T-helper 1 cell (primary cell): Measurements from ENCODE around the gene CFAP119.

Source experiments
- DNase-seq, 5 donors: peaks; one replicate each; pipeline ENCODE4 v3.0.0-alpha.2; 2012 to 2020

The CFAP119 gene

DNA sequence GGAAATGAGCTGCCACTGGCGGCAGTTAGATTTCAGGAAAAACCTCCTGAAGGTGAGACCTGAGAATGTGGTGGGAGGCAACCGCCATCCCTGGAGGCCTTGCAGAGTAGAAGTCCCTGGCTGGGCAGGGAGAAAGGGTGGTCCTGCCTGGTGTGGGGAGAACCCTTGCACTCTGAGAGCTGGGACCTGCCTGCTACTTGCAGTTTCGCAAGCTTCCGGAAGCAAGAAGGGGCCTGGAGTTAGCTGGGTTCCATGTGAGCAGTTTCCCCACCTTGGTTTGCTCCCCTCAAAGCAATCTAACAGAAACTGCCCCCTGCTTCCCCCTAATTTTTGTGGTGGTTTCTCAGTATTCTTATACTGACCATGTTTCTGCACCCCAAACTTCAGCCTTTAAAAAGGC lies 18.7 kb upstream of the CFAP119 start:
- no peak for DNase-seq

DNA sequence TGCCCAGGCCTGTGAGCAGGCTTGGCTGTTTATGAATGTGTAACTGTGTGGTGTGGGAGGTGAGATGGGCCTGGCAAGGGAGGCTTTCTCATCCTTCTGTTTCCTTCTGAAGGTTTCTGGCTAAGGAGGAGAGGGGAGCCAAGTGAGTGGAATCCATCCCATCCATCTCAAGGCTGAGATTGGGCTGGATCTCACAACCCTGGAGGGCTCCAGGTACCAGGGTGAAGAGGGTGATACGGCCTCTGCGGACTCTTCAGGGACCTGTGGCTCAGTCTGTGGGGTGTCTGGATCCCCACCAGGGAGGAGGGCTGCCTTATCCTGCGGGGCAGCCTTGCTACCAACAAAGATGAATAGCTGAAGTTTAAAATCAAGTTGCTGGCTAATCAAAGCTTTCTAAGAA lies 18.2 kb upstream of the CFAP119 start:
- no peak for DNase-seq

DNA sequence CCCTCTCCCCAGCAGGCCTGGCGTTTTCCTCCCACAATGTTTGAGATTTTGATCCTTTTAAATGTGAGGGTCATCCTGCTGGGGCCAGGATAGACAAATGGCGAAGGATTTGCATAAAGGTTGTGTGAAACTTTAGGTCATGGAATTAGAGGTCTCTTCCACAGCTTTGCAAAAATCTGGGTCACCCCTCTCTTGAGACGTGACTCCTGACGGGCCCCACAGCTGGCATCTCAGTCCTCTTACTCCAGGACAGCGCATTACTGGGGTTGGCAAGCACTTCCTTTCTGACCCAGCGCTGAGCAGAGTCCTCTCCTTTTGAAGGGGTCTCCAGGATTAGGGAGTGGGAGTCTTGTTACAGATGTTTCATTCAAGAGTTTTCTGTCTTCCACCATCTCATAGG lies 17.7 kb upstream of the CFAP119 start:
- DNase-seq, result no peak

DNA sequence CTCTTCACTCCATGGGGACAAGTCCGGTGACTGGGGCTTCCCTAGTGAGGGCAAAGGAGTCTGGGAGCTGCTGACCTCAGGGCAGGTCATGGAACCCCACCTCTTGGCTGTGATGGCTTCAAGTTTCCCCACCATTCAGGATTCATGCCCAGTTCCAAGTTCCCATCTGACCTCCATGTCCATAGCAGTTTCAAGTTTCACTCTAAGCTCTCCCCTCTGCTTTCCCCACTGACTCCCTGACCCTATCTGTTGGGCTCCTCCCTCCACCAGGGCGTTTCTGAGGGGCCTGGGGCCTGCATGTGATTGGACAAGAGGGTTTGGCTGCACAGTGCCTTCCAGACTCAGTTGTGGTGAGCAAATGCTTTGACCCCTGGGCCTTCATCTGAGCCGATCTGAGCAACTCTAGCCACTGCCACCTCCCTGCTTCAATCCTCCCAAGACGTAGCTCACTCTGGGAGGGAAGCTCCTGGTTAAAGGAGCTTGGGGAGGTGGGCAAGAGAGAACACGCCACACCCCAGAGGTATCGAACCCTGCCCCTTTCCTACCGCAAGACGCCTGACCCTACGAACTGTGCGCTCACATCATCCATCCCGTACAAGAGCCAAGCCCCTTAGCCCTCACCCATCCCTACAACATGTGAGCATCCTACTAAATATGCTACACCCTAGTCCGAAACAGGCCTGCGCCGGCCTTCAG lies 16.8 kb upstream of the CFAP119 start:
- no peak for DNase-seq

DNA sequence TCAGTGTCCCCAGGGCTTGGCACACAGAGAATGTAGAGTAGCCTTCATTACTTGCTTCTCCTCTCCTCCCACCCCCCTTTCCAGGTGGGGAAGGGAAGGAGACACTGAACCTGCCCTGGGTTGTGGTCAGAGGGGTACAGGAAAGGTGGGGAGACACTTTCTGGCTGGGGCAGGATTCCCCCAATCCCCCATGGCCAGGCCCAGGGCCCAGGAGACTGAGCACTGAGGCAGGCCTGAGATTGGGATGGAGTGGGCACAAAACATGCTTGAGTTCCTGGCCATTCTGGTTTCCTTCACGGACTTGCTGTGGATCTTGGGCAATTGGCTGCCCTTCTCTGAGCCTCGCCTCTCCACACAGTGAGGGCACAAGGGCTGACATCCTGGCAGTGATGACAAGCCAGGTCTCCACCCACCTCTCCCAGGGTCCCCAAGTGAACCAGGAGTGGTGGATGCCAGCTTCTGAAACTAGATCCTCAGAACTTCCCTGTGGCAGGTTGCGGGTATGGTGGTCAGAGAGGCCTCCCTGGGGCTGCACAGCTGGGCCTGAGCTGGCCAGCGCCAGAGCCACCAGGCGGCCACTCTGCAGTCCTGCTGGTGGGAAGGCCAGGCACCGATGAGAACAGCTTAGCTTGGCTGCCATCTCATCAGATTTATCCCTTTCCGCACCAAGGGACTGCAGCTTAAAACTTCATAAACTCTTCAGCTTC lies 15.9 kb upstream of the CFAP119 start:
- DNase-seq, result no peak

DNA sequence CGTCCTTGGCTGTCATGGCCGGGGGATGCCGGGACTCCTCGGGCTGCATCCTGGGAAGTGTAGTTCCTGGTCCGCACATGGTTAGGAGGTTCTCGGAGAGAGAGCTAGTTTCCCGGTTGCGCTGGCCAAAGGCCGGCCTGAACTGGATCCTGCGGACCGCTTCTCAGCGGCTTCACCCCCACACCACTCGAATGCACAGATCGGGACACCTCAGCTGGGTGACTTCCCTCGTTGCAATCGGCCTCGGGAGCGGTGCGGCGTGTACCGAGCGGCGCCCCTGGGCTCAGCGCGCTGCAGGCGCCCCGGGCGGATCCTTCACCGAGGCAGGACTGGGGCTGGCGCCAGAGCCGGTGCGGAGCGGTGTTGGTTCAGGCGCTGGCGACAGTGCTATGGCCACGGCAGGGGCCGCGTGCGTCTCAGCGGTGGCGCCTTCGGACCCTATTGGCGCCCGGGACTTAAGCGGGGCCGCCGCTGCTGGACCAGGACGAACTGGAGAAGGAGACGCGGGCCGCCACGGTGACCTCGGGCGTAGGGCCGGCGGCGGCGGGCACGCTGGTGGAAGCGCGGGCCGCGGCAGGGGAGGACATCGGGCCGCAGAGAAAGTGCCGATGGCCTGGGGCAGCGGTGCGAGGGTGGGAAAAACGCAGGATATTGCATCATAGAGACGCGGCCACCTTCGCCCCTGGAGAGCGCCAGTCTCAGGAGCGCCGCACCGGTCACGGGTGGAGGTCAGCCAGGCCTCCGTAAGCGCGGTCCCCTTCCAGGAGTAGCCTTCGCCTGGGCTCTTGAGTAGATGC lies 13.7 kb upstream of the CFAP119 start:
- DNase-seq, result peak in 3 of 5 donors; percentile 28 to 67 (median 29)

DNA sequence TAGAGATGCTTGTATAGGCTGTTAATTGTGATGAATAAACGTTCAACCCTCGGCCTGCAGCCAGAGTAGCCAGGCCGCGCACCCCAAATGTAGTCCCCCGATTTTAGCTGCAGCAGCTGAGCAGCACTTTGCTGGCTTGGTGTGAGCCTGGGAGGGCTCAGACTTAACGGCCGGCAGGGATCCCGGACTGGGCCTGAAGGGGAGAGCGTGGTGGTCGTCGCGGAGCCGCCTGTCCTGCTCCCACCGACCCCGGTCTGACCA lies 13.2 kb upstream of the CFAP119 start:
- DNase-seq, result no peak

DNA sequence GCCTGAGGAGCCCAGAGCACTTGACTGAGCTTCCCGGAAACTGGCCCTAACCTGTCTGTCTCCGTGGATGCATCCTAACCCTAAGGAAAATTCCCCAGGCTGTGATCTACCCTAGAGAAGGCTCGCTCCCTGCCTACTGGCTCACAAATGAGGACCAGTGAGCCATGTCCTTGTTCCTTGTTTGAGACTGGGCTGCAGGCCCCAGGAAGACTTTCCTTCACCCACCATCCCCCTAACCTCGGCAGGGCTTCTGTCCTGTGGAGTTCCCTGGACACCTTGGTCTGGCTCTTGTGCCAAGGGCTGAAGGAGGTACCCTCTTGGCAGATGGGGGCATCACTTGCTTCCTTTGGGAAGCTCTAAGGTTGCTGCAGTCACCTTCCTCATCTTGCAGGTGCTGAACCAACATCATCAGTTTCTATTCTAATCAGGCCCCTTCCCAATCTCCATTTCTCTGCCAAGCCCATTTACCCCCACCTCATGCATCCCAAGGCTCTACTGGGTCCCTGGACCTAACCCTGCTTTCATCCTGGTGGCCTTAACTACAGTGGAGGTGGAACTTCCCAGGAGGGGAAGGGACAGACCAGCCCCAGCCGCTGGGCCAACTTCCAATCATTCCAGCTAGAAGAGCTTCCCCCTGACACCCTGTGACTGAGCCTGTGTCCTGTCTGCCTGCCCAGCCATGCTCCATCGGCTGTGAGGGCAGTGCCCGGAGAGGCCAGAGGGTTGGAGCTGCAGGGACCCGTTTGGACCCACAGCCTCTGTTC lies 12.7 kb upstream of the CFAP119 start:
- no peak for DNase-seq

DNA sequence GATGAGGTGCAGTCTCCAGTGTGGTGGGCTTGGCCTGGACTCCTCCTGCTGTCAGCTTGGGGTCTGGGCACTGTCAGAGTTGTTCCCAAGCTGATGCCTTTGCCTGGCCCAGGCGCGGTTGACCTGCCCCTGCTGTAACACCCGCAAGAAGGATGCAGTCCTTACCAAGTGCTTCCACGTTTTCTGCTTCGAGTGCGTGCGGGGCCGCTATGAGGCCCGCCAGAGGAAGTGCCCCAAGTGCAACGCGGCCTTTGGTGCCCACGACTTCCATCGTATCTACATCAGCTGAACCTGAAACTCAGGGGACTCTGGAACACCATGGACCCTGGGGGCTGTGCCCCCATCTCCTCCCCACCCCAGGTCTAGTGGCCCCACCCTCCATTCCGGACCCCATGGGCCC lies 12.0 kb upstream of the CFAP119 start:
- no peak for DNase-seq

DNA sequence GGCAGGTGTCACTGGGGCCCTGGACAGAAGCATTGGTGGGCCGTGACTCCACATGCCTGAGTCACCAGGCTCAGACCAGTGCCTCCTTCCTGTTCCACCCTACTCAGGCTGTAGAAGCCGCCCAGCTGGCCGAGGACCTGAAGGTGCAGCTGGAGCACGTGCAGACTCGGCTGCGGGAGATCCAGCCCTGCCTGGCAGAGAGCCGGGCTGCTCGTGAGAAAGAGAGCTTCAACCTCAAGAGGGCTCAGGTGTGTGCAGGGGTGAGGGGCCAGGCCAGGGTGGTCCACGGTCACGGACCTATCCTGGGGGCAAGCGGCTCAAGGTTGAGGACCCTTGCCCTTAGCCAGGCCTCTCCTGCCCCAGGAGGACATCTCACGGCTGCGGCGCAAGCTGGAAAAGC lies 9.9 kb upstream of the CFAP119 start:
- no peak for DNase-seq

DNA sequence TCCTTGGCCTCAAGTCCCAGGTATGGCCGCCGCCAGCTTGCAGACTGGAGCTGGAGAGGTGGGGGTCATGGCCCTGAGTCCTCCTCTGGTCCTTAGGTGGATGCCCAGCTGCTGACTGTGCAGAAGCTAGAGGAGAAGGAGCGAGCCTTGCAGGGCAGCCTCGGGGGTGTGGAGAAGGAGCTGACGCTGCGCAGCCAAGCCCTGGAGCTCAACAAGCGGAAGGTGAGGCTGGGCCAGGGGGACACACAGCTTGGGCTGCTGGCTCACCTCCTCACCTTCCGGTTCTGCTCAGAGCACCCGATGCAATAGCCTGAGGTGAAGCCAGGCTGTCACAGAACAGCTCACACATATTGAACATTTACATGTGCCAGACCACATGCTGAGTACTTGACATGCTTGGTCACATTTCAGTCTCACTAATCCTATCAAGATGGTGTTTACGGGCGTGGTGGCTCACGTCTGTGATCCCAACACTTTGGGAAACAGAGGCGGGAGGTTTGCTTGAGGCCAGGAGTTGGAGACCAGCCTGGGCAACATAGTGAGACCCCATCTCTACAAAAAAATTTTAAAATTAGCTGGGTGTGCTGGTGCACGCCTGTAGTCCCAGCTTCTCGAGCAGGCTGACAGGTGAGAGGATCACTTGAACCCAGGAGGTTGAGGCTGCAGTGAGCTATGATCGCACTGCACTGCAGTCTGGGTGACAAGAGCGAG lies 7.7 kb upstream of the CFAP119 start:
- DNase-seq, result no peak

DNA sequence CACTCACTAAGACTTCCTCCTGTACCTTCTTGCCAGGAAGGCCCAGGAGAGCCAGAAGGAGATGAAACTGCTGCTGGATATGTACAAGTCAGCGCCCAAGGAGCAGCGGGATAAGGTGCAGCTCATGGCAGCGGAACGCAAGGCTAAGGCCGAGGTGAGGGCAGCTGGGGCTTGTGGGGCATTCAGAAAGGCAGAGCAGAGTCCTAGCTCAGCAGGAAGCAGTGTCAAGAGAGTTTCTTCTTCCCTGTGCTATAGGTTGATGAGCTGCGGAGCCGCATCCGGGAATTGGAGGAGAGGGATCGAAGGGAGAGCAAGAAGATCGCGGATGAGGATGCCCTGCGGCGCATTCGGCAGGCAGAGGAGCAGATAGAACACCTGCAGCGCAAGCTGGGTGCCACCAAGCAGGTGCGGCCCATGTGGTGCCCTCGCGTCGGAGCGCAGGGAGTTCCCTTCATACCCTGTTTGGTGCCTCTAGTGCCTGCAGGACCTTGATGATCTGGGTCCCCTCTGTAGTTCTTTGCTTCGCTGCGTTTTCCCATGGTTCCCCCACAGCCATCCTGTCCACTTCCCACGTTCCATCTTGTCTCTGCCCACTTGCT lies 6.8 kb upstream of the CFAP119 start:
- no peak for DNase-seq

DNA sequence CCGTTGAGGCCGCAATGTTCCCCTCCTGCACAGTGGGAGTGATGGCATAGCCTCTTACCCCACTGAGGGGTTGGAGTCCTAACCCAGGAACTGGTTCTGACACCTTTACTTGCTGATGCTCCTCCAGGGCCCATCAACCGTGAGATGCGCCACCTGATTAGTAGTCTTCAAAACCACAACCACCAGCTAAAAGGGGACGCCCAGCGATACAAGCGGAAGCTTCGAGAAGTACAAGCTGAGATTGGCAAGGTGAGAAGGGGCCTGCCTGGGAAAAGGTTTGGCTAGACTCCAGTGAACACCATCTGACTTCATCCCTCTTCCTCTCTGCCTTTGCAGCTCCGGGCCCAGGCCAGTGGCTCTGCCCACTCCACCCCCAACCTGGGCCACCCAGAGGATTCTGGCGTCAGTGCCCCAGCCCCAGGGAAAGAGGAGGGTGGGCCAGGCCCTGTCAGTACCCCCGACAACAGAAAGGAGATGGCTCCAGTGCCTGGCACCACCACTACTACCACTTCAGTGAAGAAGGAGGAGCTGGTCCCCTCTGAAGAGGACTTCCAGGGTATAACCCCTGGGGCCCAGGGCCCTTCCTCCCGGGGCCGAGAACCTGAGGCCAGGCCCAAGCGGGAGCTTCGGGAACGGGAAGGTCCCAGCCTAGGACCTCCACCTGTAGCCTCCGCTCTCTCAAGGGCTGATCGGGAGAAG lies 6.1 kb upstream of the CFAP119 start:
- DNase-seq, result no peak

DNA sequence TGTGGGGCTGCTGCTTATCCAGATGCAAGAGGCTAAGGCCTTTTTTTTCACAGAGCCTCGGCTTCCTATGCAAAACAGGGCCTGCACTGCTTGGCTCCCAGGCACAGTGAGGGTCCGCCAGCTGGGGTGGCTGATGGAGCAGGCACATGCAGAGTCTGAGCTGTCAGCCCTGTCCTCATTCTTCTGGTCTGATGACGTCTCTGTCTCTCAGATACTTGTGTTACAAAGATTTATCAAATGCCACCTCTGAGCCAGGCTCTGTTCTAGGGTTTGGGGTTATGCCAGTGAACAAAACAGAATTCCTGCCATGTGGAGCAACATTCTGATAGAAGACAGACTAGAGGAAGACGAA lies 5.0 kb upstream of the CFAP119 start:
- no peak for DNase-seq

DNA sequence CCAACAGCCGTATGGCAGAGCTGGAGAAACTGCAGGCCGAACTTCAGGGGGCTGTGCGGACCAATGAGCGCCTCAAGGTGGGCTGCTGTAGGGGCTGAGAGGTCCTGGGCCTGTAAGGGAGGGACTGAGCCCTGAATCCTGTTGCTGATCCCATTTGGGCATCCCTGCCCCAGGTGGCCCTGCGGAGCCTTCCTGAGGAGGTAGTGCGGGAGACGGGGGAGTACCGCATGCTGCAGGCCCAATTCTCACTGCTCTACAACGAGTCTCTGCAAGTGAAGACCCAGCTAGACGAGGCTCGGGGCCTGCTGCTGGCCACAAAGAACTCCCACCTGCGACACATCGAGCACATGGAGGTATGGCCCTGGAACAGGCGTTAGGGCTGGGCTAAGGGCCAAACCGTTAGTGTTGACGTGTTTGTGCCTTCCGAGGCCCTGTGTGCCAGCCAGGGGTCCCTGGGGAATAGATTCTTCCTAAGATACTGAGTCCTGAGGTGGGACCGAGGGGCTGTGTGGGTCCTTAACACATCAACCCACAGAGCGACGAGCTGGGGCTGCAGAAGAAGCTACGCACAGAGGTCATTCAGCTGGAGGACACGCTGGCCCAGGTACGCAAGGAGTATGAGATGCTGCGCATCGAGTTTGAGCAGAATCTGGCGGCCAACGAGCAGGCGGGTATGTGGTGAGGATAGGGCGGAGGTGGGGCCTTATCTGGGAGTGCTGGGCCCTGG lies 4.5 kb upstream of the CFAP119 start:
- DNase-seq, result no peak

DNA sequence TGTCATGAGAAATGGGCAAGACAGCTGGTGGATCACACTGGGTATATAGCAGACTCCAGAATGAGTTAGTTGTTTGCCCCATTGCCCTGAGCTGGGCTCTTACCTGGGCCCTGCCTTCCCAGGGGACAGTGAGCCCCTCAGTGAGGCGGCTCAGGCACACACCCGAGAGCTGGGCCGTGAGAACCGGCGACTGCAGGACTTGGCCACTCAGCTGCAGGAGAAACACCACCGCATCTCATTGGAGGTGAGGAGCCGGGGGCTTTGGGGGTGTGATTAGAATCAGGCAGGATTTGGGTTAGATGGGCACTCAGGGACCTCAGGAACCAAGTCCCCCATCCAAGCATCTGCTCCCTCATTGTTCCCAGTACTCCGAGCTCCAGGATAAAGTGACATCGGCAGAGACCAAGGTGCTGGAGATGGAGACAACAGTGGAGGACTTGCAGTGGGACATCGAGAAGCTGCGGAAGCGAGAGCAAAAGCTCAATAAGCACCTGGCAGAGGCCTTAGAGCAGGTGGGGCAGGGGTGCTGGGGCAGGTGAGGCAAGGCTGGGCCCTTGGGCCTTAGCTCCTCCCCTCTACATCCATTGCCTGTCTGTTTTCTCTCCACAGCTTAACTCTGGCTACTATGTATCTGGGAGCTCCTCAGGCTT lies 3.1 kb upstream of the CFAP119 start:
- DNase-seq, result no peak

DNA sequence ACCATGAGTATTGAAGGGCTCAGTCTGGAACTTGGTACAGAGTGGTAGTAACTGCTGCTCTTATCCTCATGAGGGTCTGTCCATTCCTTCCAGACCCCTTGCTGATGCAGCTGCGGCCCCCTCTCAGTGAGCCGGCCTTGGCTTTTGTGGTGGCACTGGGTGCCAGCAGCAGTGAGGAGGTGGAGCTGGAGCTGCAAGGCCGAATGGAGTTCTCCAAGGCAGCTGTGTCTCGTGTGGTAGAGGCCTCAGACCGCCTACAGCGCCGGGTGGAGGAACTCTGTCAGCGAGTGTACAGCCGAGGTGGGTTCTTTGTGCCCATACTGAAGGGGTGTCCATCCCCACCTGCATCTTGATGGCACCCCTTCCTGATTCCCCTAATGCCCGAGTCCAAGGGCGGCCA lies 2.2 kb upstream of the CFAP119 start:
- DNase-seq, result no peak

DNA sequence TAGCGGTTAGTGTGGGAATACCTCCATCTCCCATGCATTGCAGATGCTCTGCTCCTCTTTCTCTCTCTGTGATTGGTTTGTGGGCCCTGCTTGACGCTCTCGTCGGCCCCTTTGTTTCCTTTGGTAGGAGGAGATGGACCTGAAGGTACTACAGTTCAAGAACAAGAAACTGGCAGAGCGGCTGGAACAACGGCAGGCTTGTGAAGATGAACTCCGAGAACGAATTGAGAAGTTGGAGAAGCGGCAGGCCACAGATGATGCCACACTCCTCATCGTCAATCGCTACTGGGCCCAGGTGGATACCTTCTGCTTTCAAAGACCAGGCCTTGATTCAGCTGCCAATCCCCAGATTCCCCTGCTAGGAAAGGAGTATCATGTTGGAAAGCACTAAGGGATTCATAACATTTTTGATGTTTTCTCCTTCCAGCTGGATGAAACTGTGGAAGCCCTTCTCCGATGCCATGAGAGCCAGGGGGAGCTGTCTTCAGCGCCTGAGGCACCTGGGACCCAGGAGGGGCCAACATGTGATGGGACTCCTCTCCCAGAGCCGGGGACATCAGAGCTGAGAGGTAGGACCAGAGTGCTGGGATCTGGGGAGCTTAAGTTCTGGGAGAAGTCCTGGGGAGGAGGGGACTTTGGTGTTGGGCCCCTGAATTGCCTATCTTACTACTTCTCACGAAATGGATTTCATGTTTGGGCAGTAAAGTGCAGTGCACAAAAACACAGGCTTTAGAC lies 1.3 kb upstream of the CFAP119 start:
- no peak for DNase-seq

DNA sequence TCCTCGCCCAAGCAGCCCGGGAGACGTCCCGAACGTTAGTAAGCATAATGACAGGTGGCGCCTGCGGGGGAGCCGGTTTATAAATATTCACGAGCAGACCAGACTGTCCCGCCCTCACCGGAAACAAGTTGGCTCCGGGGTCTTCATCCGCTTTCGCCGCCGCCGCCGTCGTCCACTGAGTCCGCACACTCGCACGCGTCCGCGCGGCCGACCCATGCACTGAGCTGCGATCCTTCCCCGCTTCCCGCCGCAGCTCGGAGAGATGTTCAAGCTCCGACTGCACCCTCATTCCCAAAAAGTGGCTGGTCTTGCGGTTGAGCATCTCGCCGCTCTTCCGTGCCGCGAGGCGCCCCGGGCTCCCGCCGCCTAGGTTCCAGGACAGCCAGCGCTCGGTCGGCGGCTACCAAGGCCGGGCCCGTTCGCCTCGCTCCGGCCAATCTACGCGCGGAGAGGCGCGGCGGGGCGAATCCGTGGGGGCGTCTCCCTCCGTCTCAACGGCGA lies 385 bp downstream of the CFAP119 start:
- DNase-seq, result peak in 3 of 5 donors; percentile 17 to 46 (median 24)
